Mesenchymal stem cell (in vitro differentiated cells and primary cell): ENCODE data around the gene TUT1.

Experiments used
- DNase-seq: peaks from one replicate; pipeline ENCODE4 v3.0.0-alpha.2; 2013
- H2AFZ ChIP-seq: one replicate; pipeline ENCODE4 v1.6.1; 2013; ENCODE audit warnings: low read depth, mild to moderate bottlenecking, control low read depth, inconsistent platforms, low read length, moderate library complexity
- H2AK5ac ChIP-seq: 2 replicates; pipeline ENCODE4 v1.6.1; 2013; ENCODE audit warnings: low read length, moderate library complexity, mild to moderate bottlenecking, inconsistent platforms; ENCODE audit not compliant: severe bottlenecking
- H2BK120ac ChIP-seq: one replicate; pipeline ENCODE4 v1.6.1; 2013; ENCODE audit warnings: low read depth, mild to moderate bottlenecking, inconsistent platforms, low read length, moderate library complexity
- H2BK12ac ChIP-seq, 2 experiments: one replicate each; pipeline ENCODE4 v1.6.1; 2013; ENCODE audit warnings: inconsistent platforms in 2 of 2, low read length in 2 of 2, mild to moderate bottlenecking in 2 of 2, moderate library complexity in 2 of 2, control low read depth in 1 of 2
- H2BK15ac ChIP-seq: one replicate; pipeline ENCODE4 v1.6.1; 2013; ENCODE audit warnings: mild to moderate bottlenecking, low read depth, inconsistent platforms; ENCODE audit not compliant: poor library complexity, severe bottlenecking
- H2BK5ac ChIP-seq: 2 replicates; pipeline ENCODE4 v1.6.1; 2013; ENCODE audit warnings: low read depth, mild to moderate bottlenecking, low read length, control low read depth, inconsistent platforms; ENCODE audit not compliant: poor library complexity, severe bottlenecking
- H3K14ac ChIP-seq, 2 experiments: one replicate each; pipeline ENCODE4 v1.6.1; 2013; ENCODE audit warnings: inconsistent platforms in 2 of 2, low read length in 2 of 2, control low read depth in 1 of 2, mild to moderate bottlenecking in 1 of 2, moderate library complexity in 1 of 2
- H3K18ac ChIP-seq, 2 experiments: one replicate each; pipeline ENCODE4 v1.6.1; 2013; ENCODE audit warnings: inconsistent platforms in 2 of 2, low read length in 2 of 2, control low read depth in 1 of 2, low read depth in 1 of 2, mild to moderate bottlenecking in 1 of 2
- H3K23ac ChIP-seq, 2 experiments: one replicate each; pipeline ENCODE4 v1.6.1; 2013; ENCODE audit warnings: inconsistent platforms in 2 of 2, low read length in 2 of 2, mild to moderate bottlenecking in 2 of 2, moderate library complexity in 2 of 2, control low read depth in 1 of 2
- H3K27ac ChIP-seq: 2 replicates; pipeline ENCODE4 v1.5.1; 2013; ENCODE audit warnings: mild to moderate bottlenecking, moderate library complexity, low read length, control low read depth, inconsistent platforms; ENCODE audit not compliant: poor library complexity, severe bottlenecking
- H3K27me3 ChIP-seq, 2 experiments: 2 replicates each; pipeline versions ENCODE4 v1.6.1 to v1.7.0; 2013; ENCODE audit warnings: low read length in 2 of 2, mild to moderate bottlenecking in 2 of 2, moderate library complexity in 2 of 2, control low read depth in 1 of 2, inconsistent platforms in 1 of 2; ENCODE audit not compliant: control insufficient read depth in 1 of 2, insufficient read depth in 1 of 2
- H3K36me3 ChIP-seq, 2 experiments: 2 replicates each; pipeline versions ENCODE4 v1.6.1 to v1.7.0; 2013; ENCODE audit warnings: low read length in 2 of 2, control low read depth in 1 of 2, inconsistent platforms in 1 of 2, low read depth in 1 of 2, mild to moderate bottlenecking in 1 of 2; ENCODE audit not compliant: insufficient read depth in 2 of 2, control insufficient read depth in 1 of 2
- H3K4ac ChIP-seq, 2 experiments: one replicate each; pipeline ENCODE4 v1.6.1; 2013; ENCODE audit warnings: inconsistent platforms in 2 of 2, low read length in 2 of 2, mild to moderate bottlenecking in 2 of 2, moderate library complexity in 2 of 2, control low read depth in 1 of 2, low read depth in 1 of 2
- H3K4me1 ChIP-seq: 2 replicates; pipeline ENCODE4 v1.6.1; 2013; ENCODE audit warnings: low read depth, low read length, control low read depth; ENCODE audit not compliant: control insufficient read depth, insufficient read depth
- H3K4me2 ChIP-seq: 2 replicates; pipeline ENCODE4 v1.6.1; 2013; ENCODE audit warnings: low read length, mild to moderate bottlenecking, inconsistent platforms; ENCODE audit not compliant: poor library complexity, severe bottlenecking
- H3K4me3 ChIP-seq, 2 experiments: 2 replicates each; pipeline versions ENCODE4 v1.5.1 to v1.7.0; 2013; ENCODE audit warnings: low read length in 2 of 2, mild to moderate bottlenecking in 2 of 2, control low read depth in 1 of 2, low read depth in 1 of 2; ENCODE audit not compliant: insufficient read depth in 1 of 2
- H3K79me1 ChIP-seq: replicated peaks from 2 replicates; pipeline ENCODE4 v1.6.1; 2013; ENCODE audit warnings: mild to moderate bottlenecking, control low read depth, low read length, inconsistent platforms; ENCODE audit not compliant: poor library complexity, severe bottlenecking
- H3K9ac ChIP-seq: 2 replicates; pipeline ENCODE4 v1.7.0; 2013; ENCODE audit warnings: mild to moderate bottlenecking, low read length, moderate library complexity
- H3K9me3 ChIP-seq: 2 replicates; pipeline ENCODE4 v1.7.0; 2013; ENCODE audit warnings: mild to moderate bottlenecking, low read length; ENCODE audit not compliant: control insufficient read depth
- H4K8ac ChIP-seq: one replicate; pipeline ENCODE4 v1.6.1; 2013; ENCODE audit warnings: inconsistent platforms, mild to moderate bottlenecking, low read length, moderate library complexity
- H4K91ac ChIP-seq: one replicate; pipeline ENCODE4 v1.6.1; 2013; ENCODE audit warnings: mild to moderate bottlenecking, low read length, inconsistent platforms
- WGBS: methylation state at CpG from one replicate; pipeline ENCODE4 v1.1.7; 2013; ENCODE audit warnings: mixed read lengths; 5-methylcytosine and 5-hydroxymethylcytosine counted together

TUT1 gene

DNA sequence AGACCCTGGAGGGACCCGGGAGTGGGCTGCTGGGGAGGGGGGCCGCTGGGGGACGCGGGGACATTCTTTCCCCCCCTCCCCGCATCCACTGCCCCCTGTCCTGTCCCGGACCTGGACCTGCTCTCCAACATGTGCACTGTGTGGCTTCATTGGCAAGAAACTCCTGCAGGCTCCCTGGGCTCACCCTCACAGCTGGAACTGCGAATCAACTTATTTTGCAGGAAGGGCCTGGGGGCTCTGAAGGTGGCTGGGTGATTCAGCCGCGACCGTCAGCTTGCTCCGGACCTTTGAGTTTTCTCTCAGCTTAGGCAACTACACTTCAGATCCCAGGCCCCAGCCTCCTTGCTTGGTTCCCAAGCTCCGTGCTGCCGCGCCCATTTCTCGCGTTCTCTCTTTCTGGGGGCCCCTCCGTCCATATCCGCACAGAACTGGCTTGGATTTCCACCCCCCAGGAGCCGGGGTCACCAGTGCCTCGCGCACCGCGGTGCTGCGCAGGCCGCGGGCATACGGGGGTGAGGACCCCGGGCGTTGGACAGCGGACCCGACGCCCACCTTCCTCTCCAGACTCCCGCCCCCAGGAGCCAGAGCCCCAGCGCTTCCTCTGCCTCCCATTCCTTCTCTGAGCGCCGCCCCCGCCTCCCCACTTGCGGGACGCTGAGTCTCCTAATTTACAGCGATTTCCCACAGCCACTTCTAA lies 44.2 kb downstream of the TUT1 start:
- WGBS = under 1% methylated on average over 29 of the region's 40 CpGs
- Histone ChIP-seq H3K4me1 (peaks cover 26% of the 10 kb centered on the region), H3K9ac (peak overlapping the region; percentile 98)

DNA sequence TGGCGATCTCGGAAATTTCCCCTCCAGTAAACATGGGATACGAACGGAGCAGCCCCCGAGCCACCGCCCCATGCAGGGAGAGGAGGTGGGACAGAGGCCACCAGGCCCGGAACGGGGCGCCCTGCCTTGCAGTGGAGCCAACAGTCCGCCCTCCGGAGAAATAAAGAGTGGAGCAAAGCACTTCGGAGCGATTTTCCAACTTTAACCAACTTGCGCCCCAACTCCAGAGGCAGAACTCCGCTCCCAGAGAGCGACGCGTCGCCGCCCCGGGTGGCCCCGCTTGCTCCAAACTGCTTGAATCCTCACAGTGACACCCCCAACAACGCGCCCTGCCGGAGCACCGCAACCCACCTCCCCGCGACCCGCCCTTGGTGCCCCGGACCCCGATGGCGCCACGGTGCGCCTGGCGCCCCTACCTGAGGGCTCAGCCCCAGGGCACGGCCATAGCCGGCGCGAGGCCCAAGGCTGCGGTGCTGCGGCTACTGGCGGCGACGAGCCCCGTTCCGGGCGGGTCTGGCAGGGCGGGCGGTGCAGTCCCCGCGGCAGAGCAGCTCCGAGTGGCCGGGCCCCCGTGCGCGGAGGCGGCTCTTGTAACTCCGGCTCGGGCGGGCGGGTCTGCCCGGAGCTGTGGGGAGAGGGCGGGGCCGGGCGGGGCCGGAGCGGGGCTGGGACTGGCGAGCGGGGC lies 44.9 kb downstream of the TUT1 start, which contains the start of gene AHNAK:
Gene AHNAK (minus strand): TSS at position 563 of the 685 bp plus-strand sequence. CDS start 10,708 bp downstream, outside the sequence.
- Histone ChIP-seq H3K23ac (peak within 1 kb of the TSS; percentile 82 to 99), H3K27ac (peak within 1 kb of the TSS; percentile 96), H3K4me1 (peaks cover 26% of the 10 kb centered on the region), H4K8ac (peak within 1 kb of the TSS; percentile 88), H3K4ac (peak within 1 kb of the TSS; percentile 91 to 93), H3K79me1 (peaks cover 13% of the 10 kb centered on the region), H2BK12ac (peak within 1 kb of the TSS; percentile 79 to 89), H2AK5ac (peak within 1 kb of the TSS; percentile 64), H3K4me3 (peak within 1 kb of the TSS; percentile 96 to 98), H3K36me3 (peaks cover 11 to 35% of the 10 kb centered on the region in 2 experiments), H3K9ac (peak within 1 kb of the TSS; percentile 98), H3K4me2 (peak within 1 kb of the TSS; percentile 71), H2BK120ac (peak within 1 kb of the TSS; percentile 86), H3K14ac (peak within 1 kb of the TSS; percentile 21 to 92), H3K27me3 (no peaks in the 10 kb centered on the region), H2BK15ac (peak within 1 kb of the TSS; percentile 92), H2AFZ (no peak within 1 kb of the TSS), H3K18ac (peak within 1 kb of the TSS; percentile 93 to 99), H3K9me3 (no peaks in the 10 kb centered on the region), H4K91ac (peak within 1 kb of the TSS; percentile 95), H2BK5ac (peak within 1 kb of the TSS; percentile 78)
- peak; percentile 75 for DNase-seq
- WGBS = under 1% methylated on average over 53 of the region's 69 CpGs

More for the DNA sequence above, 44.2 kb downstream of the TUT1 start:
- Histone ChIP-seq H3K27ac (peak overlapping the region; percentile 85), H2BK12ac (peak overlapping the region in 1 of 2 experiments; percentile 87), H3K23ac (peak overlapping the region in 1 of 2 experiments; percentile 36), H4K91ac (no peak overlapping the region), H4K8ac (peak overlapping the region; percentile 1), H3K9me3 (no peaks in the 10 kb centered on the region), H3K14ac (peak overlapping the region in 1 of 2 experiments; percentile 76), H2AK5ac (no peak overlapping the region), H3K4ac (peak overlapping the region; percentile 37 to 91), H3K36me3 (peaks cover 5 to 31% of the 10 kb centered on the region in 2 experiments), H2BK120ac (peak overlapping the region; percentile 65), H2BK5ac (peak overlapping the region; percentile 77), H3K27me3 (no peaks in the 10 kb centered on the region), H2AFZ (no peak overlapping the region), H3K4me2 (peak overlapping the region; percentile 71), H3K79me1 (peaks cover 13% of the 10 kb centered on the region), H2BK15ac (peak overlapping the region; percentile 60), H3K4me3 (peak overlapping the region; percentile 87 to 98), H3K18ac (peak overlapping the region; percentile 82 to 85)
- peak; percentile 79 for DNase-seq

GRCh38 chr11:62545437-62546243 lies 45.7 kb downstream of the TUT1 start:
- H2BK120ac ChIP-seq = peak overlapping the region; percentile 86
- H4K8ac ChIP-seq = peak overlapping the region; percentile 66
- peak overlapping the region; percentile 96 to 98 for H3K4me3 ChIP-seq
- peaks cover 33% of the 10 kb centered on the region for H3K4me1 ChIP-seq
- peak overlapping the region in 1 of 2 experiments; percentile 84 for H2BK12ac ChIP-seq
- H3K18ac ChIP-seq = peak overlapping the region; percentile 94 to 99
- no peaks in the 10 kb centered on the region for H3K9me3 ChIP-seq
- H2AFZ ChIP-seq = no peak overlapping the region
- H3K9ac ChIP-seq = peak overlapping the region; percentile 98
- H3K79me1 ChIP-seq = peaks cover 9% of the 10 kb centered on the region
- peak overlapping the region; percentile 91 to 93 for H3K4ac ChIP-seq
- peak overlapping the region; percentile 78 for H2BK5ac ChIP-seq
- H2BK15ac ChIP-seq = peak overlapping the region; percentile 92
- peak overlapping the region; percentile 95 for H4K91ac ChIP-seq
- H3K4me2 ChIP-seq = peak overlapping the region; percentile 64
- peak overlapping the region; percentile 14 for H2AK5ac ChIP-seq
- H3K36me3 ChIP-seq = peaks cover 11 to 39% of the 10 kb centered on the region in 2 experiments
- peak overlapping the region in 1 of 2 experiments; percentile 98 for H3K14ac ChIP-seq
- H3K27ac ChIP-seq = peak overlapping the region; percentile 96
- peak; percentile 91 for DNase-seq
- H3K27me3 ChIP-seq = no peaks in the 10 kb centered on the region
- H3K23ac ChIP-seq = peak overlapping the region in 1 of 2 experiments; percentile 99
- under 1% methylated on average over 51 of the region's 59 CpGs for WGBS
